ENCODE results near the gene ARPC2. TPM values are rescaled to one million over a fixed set of nuclear protein-coding genes. Genes with fewer than 3 reads are reported as not detected.
"Not testable (repeated sequence)": the region's sequence is repeated elsewhere in the genome, so short reads cannot be mapped to it uniquely, and the experiment has no call there.

Gene ARPC2
- polyA plus RNA-seq, 1 experiment: 666 TPM

- POLR2A ChIA-PET: interaction anchor here (3.0 kb wide), 1 partner anchor 15 kb away, joined by 17 read pairs; no protein-coding TSS in a partner anchor
- H3K4me3 ChIP-seq (ENCODE audit: low read depth, low read length): no peak overlapping the region
- H3K27ac ChIP-seq (ENCODE audit: low read depth, low read length): no peak overlapping the region
Observed at GRCh38 chr2:218271865-218272530, 55.0 kb downstream of the ARPC2 start.

GRCh38 chr2:218272531-218273212 is 55.7 kb downstream of the ARPC2 start:
- Histone ChIP-seq H3K27ac (ENCODE audit: low read depth, low read length) (peak overlapping the region; percentile 31), H3K9me3 (ENCODE audit: control insufficient read depth, insufficient read depth, low read length) (no peaks in the 10 kb centered on the region; the same call in 1 of the 2 replicates), H3K27me3 (ENCODE audit: control insufficient read depth, insufficient read depth, low read length) (no peaks in the 10 kb centered on the region), H3K4me3 (ENCODE audit: low read depth, low read length) (no peak overlapping the region)
- DNase-seq (ENCODE audit: low read depth, low spot score): no peak
- peak; percentile 93 for TF ChIP-seq CTCF (IDR thresholded peaks at IDR 0.05; ENCODE audit: low read depth, low read length)
- CTCF ChIA-PET: interaction anchor here (0.5 to 4.9 kb wide), 26 partner anchors 11 to 330 kb away, joined by 3 to 73 read pairs (median 4); partner anchors contain the start of genes CATIP and TMBIM1
- POLR2A ChIA-PET: interaction anchor here (0.7 to 3.0 kb wide), 4 partner anchors 12 to 25 kb away, joined by 4 to 17 read pairs (median 5); no protein-coding TSS in a partner anchor

More at GRCh38 chr2:218271865-218272530, 55.0 kb downstream of the ARPC2 start:
- Histone ChIP-seq H3K9me3 (ENCODE audit: control insufficient read depth, insufficient read depth, low read length) (no peaks in the 10 kb centered on the region; the same call in 1 of the 2 replicates), H3K27me3 (ENCODE audit: control insufficient read depth, insufficient read depth, low read length) (no peaks in the 10 kb centered on the region)
- DNase-seq (ENCODE audit: low read depth, low spot score): no peak
- CTCF ChIA-PET: interaction anchor here (0.5 to 4.9 kb wide), 18 partner anchors 11 to 330 kb away, joined by 3 to 73 read pairs (median 4); partner anchors contain the start of genes CATIP and TMBIM1
- TF ChIP-seq CTCF (IDR thresholded peaks at IDR 0.05; ENCODE audit: low read depth, low read length): no peak

- POLR2A ChIA-PET: interaction anchor here (0.7 to 1.0 kb wide), 3 partner anchors 11 to 24 kb away, joined by 4 to 6 read pairs (median 4); no protein-coding TSS in a partner anchor
- H3K27ac ChIP-seq (ENCODE audit: low read depth, low read length): peak overlapping the region; percentile 31
- CTCF ChIA-PET: interaction anchor here (0.6 to 4.9 kb wide), 18 partner anchors 10 to 800 kb away, joined by 3 to 73 read pairs (median 6); partner anchors contain the start of genes CATIP and TMBIM1
- H3K27me3 ChIP-seq (ENCODE audit: control insufficient read depth, insufficient read depth, low read length); H3K4me3 ChIP-seq (ENCODE audit: low read depth, low read length); H3K9me3 ChIP-seq (ENCODE audit: control insufficient read depth, insufficient read depth, low read length); DNase-seq (ENCODE audit: low read depth, low spot score): not testable (repeated sequence)
Observed at GRCh38 chr2:218273214-218273907, 56.4 kb downstream of the ARPC2 start.

DNA sequence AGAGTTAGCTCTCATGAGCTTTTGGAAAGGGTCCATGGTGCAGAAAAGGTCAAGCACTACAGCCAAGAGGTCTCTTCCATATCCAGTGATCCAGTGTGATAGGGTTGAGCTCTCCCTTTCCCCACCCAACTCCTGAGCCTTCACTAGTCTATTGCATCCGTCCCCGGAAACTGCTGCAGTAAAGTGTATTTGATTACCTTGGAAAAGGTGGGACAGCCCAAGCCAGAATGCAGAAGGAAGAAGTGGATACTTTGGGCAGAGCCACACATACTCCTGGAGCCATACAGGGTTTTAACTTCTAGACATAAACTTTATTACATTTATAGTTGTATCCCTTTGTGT is 56.9 kb downstream of the ARPC2 start:
- ChIA-PET CTCF (interaction anchor here (0.7 to 4.9 kb wide), 8 partner anchors 9 to 801 kb away, joined by 3 to 73 read pairs (median 16); partner anchors contain the start of genes CATIP and TMBIM1), POLR2A (interaction anchor here (2.9 kb wide), 1 partner anchor 13 kb away, joined by 13 read pairs; no protein-coding TSS in a partner anchor)
- Histone ChIP-seq H3K27ac (ENCODE audit: low read depth, low read length) (no peak overlapping the region), H3K9me3 (ENCODE audit: control insufficient read depth, insufficient read depth, low read length) (no peaks in the 10 kb centered on the region; the same call in 1 of the 2 replicates), H3K27me3 (ENCODE audit: control insufficient read depth, insufficient read depth, low read length) (no peaks in the 10 kb centered on the region), H3K4me3 (ENCODE audit: low read depth, low read length) (no peak overlapping the region)
- no peak for TF ChIP-seq CTCF (IDR thresholded peaks at IDR 0.05; ENCODE audit: low read depth, low read length)
- no peak for DNase-seq (ENCODE audit: low read depth, low spot score)

- no peaks in the 10 kb centered on the region; the same call in 1 of the 2 replicates for H3K9me3 ChIP-seq (ENCODE audit: control insufficient read depth, insufficient read depth, low read length)
- POLR2A ChIA-PET: interaction anchor here (2.9 kb wide), 1 partner anchor 12 kb away, joined by 13 read pairs; no protein-coding TSS in a partner anchor
- no peak overlapping the region for H3K27ac ChIP-seq (ENCODE audit: low read depth, low read length)
- CTCF ChIA-PET: interaction anchor here (0.6 to 1.7 kb wide), 4 partner anchors 10 to 192 kb away, joined by 4 to 11 read pairs (median 8); partner anchors contain the start of gene TMBIM1
- no peaks in the 10 kb centered on the region for H3K27me3 ChIP-seq (ENCODE audit: control insufficient read depth, insufficient read depth, low read length)
- no peak for DNase-seq (ENCODE audit: low read depth, low spot score)
- no peak for TF ChIP-seq CTCF (IDR thresholded peaks at IDR 0.05; ENCODE audit: low read depth, low read length)
- no peak overlapping the region for H3K4me3 ChIP-seq (ENCODE audit: low read depth, low read length)
Observed at GRCh38 chr2:218274586-218274985, 57.6 kb downstream of the ARPC2 start.
